SIG-M5 (cell line): ENCODE data around the gene ZNF567.

Experiments used
- DNase-seq: peaks from one replicate; lab custom pipeline; 2025; lab: John Stamatoyannopoulos, UW

The ZNF567 gene

GRCh38 chr19:36750066-36750691, 62.8 kb downstream of the ZNF567 start:
- no peak for DNase-seq
